ENCODE measurements around the gene ACTRT1. TPM values are rescaled to one million over a fixed set of nuclear protein-coding genes. Genes with fewer than 3 reads are reported as not detected.

ACTRT1 gene
- total RNA-seq, 1 experiment from 2014 or later = not detected

GRCh38 chrX:128020701-128021100 is 31.5 kb downstream of the ACTRT1 start (continued):
- no peak for TF ChIP-seq IRF2 (CRISPR knock-in tag; IDR thresholded peaks at IDR 0.05; ENCODE audit: borderline replicate concordance, low read depth)
- TF ChIP-seq TEAD4 (CRISPR knock-in tag; IDR thresholded peaks at IDR 0.05) = no peak
- TF ChIP-seq, protein P1, sequence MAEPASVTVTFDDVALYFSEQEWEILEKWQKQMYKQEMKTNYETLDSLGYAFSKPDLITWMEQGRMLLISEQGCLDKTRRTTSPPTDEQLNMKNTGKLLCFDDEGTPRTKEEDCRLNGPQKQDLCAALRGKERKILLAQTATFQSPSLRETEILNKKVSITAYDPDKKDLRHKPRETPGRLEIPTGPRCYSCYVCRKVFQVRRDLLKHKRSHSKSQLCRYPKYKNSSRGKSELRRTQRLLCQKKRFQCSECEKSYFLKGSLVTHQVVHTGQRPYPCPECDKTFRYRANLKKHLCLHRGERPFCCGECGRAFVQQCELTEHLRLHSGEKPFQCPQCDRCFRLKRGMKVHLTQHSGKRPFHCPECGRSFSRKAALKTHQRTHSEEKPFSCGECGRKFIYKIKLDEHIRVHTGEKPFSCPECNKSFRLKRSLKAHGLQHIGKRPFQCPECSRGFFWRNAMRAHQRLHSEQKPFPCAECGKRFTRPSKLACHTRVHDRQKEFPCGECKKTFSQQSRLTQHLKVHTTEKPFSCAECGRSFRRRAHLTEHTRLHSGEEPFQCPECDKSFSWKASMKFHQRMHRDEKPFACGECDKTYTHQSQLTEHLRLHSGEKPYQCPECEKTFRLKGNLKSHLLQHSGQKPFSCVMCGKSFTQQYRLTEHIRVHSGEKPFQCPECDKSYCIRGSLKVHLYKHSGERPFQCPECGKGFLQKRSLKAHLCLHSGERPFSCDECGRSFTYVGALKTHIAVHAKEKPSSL (CRISPR knock-in tag; conservative IDR thresholded peaks at IDR 0.05) = no peak
- TF ChIP-seq MXD4 (CRISPR knock-in tag; IDR thresholded peaks at IDR 0.05; ENCODE audit: borderline replicate concordance) = no peak
- TF ChIP-seq AFF4 (CRISPR knock-in tag; IDR thresholded peaks at IDR 0.05; ENCODE audit: borderline replicate concordance) = no peak

- peaks cover 21% of the 10 kb centered on the region for H3K9me3 Mint-ChIP-seq
- no peak overlapping the region for H3K4me3 Mint-ChIP-seq
- no peak for DNase-seq (ENCODE audit: low spot score)
- no peak overlapping the region for H3K27ac Mint-ChIP-seq
- no peak for ATAC-seq
- H3K27me3 Mint-ChIP-seq (ENCODE audit: low read depth) = no peaks in the 10 kb centered on the region
- TF ChIP-seq, protein P2, sequence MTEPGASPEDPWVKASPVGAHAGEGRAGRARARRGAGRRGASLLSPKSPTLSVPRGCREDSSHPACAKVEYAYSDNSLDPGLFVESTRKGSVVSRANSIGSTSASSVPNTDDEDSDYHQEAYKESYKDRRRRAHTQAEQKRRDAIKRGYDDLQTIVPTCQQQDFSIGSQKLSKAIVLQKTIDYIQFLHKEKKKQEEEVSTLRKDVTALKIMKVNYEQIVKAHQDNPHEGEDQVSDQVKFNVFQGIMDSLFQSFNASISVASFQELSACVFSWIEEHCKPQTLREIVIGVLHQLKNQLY (CRISPR knock-in tag; IDR thresholded peaks at IDR 0.05) = no peak
- TF ChIP-seq CTCF (IDR thresholded peaks at IDR 0.05) = no peak
- TF ChIP-seq ATF1 (CRISPR knock-in tag; IDR thresholded peaks at IDR 0.05) = no peak
- TF ChIP-seq, protein P3, sequence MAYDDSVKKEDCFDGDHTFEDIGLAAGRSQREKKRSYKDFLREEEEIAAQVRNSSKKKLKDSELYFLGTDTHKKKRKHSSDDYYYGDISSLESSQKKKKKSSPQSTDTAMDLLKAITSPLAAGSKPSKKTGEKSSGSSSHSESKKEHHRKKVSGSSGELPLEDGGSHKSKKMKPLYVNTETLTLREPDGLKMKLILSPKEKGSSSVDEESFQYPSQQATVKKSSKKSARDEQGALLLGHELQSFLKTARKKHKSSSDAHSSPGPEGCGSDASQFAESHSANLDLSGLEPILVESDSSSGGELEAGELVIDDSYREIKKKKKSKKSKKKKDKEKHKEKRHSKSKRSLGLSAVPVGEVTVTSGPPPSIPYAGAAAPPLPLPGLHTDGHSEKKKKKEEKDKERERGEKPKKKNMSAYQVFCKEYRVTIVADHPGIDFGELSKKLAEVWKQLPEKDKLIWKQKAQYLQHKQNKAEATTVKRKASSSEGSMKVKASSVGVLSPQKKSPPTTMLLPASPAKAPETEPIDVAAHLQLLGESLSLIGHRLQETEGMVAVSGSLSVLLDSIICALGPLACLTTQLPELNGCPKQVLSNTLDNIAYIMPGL (CRISPR knock-in tag; IDR thresholded peaks at IDR 0.05) = no peak
- TF ChIP-seq MYBL2 (CRISPR knock-in tag; IDR thresholded peaks at IDR 0.05) = no peak
- no peak for TF ChIP-seq CREB1 (CRISPR knock-in tag; IDR thresholded peaks at IDR 0.05)
- no peak for TF ChIP-seq ZNF219 (CRISPR knock-in tag; IDR thresholded peaks at IDR 0.05; ENCODE audit: borderline replicate concordance)
- ChIA-PET CTCF (no interaction called here), POLR2A (no interaction called here)
- H3K36me3 Mint-ChIP-seq = peaks cover 15% of the 10 kb centered on the region
- no peaks in the 10 kb centered on the region; the same call in 1 of the 2 replicates for H3K4me1 Mint-ChIP-seq
Measured at GRCh38 chrX:128019218-128019617, 33.0 kb downstream of the ACTRT1 start.

DNA sequence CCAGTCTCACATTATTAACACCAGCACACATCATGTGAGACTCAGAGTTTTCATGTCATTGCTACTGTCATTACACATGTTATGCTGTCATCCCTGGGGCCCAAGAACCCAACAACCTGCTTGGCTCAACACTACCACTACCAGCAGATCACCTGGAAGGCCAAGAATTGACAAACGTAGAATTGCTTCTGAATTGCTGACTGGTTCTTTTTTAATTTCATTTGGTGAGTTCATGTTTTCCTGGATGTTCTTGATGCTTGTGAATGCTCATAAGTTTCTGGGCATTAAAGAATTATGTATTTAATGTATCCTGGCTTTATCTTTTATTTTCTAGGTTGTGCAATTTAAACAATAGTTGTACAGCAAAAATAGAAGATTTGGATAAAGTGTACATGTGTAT is 40.2 kb downstream of the ACTRT1 start:
- no peaks in the 10 kb centered on the region; the same call in 1 of the 2 replicates for H3K4me1 Mint-ChIP-seq
- no peak overlapping the region for H3K4me3 Mint-ChIP-seq
- ChIA-PET CTCF (no interaction called here), POLR2A (no interaction called here)
- no peak overlapping the region for H3K27ac Mint-ChIP-seq
- no peak for DNase-seq (ENCODE audit: low spot score)
- H3K27me3 Mint-ChIP-seq (ENCODE audit: low read depth) = no peaks in the 10 kb centered on the region
- H3K9me3 Mint-ChIP-seq = peaks cover 7% of the 10 kb centered on the region
- ATAC-seq = no peak
- H3K36me3 Mint-ChIP-seq = peaks cover 6% of the 10 kb centered on the region
- no peak for TF ChIP-seq RORB (CRISPR knock-in tag; IDR thresholded peaks at IDR 0.05)
- TF ChIP-seq CBFB (CRISPR knock-in tag; IDR thresholded peaks at IDR 0.05; ENCODE audit: low read depth) = no peak
- no peak for TF ChIP-seq SP1 (CRISPR knock-in tag; conservative IDR thresholded peaks at IDR 0.05)
- no peak for TF ChIP-seq PRDM15 (CRISPR knock-in tag; IDR thresholded peaks at IDR 0.05)
- no peak for TF ChIP-seq STAT6 (CRISPR knock-in tag; conservative IDR thresholded peaks at IDR 0.05; ENCODE audit: low read depth)

Measured in WTC11 (cell line).